GM23338 (cell line): Measurements from ENCODE around the gene ZNF519. TPM values are rescaled to one million over a fixed set of nuclear protein-coding genes. Genes with fewer than 3 reads are reported as not detected.

Experiments used
- ATAC-seq: fragments of 200-7000 bp; cut with Tn5 transposase; 3 replicates; pipeline ENCODE4 v1.9.1; 2020
- DNase-seq: peaks from one replicate; pipeline ENCODE4 v3.0.0-alpha.2; 2015; ENCODE audit warnings: low spot score
- H2AFZ ChIP-seq: fragments of 200-600 bp; sonication (generic); 2 replicates; pipeline ENCODE4 v1.8.0; 2016; ENCODE audit warnings: antibody characterized with exemption, mild to moderate bottlenecking, moderate library complexity
- H3F3A ChIP-seq: fragments of 200-600 bp; sonication (generic); replicated peaks from 2 replicates; pipeline ENCODE4 v1.8.0; 2017; ENCODE audit warnings: antibody characterized with exemption, mixed run types, low read depth
- H3K27ac ChIP-seq: fragments of 200-600 bp; sonication (generic); 2 replicates; pipeline ENCODE4 v1.6.1; 2016; ENCODE audit warnings: low read depth
- H3K27me3 ChIP-seq: fragments of 200-600 bp; sonication (generic); 2 replicates; pipeline ENCODE4 v1.8.0; 2016; ENCODE audit warnings: mild to moderate bottlenecking, mixed run types, moderate library complexity; ENCODE audit not compliant: insufficient read depth
- H3K36me3 ChIP-seq: fragments of 200-600 bp; sonication (generic); 2 replicates; pipeline ENCODE4 v1.8.0; 2016; ENCODE audit warnings: mild to moderate bottlenecking; ENCODE audit not compliant: insufficient read depth
- H3K4me1 ChIP-seq: fragments of 200-600 bp; sonication (generic); 2 replicates; pipeline ENCODE4 v1.8.0; 2016; ENCODE audit warnings: mild to moderate bottlenecking, moderate library complexity; ENCODE audit not compliant: insufficient read depth
- H3K4me2 ChIP-seq: fragments of 200-600 bp; sonication (generic); 2 replicates; pipeline ENCODE4 v1.7.1; 2017; ENCODE audit warnings: mixed run types
- H3K4me3 ChIP-seq: fragments of 200-600 bp; sonication (generic); 2 replicates; pipeline ENCODE4 v1.6.1; 2016; ENCODE audit warnings: mixed run types
- H3K79me2 ChIP-seq: fragments of 200-600 bp; sonication (generic); replicated peaks from 2 replicates; pipeline ENCODE4 v1.8.0; 2017; ENCODE audit warnings: mild to moderate bottlenecking; ENCODE audit not compliant: insufficient read depth
- H3K9me2 ChIP-seq: fragments of 200-600 bp; sonication (generic); 2 replicates; pipeline ENCODE4 v1.8.0; 2017; ENCODE audit not compliant: insufficient read depth
- H4K20me1 ChIP-seq: fragments of 200-600 bp; sonication (generic); replicated peaks from 2 replicates; pipeline ENCODE4 v1.8.0; 2017; ENCODE audit warnings: mild to moderate bottlenecking; ENCODE audit not compliant: insufficient read depth
- H3K27ac Mint-ChIP-seq: 2 replicates; pipeline ENCODE4 v1.8.0; 2020; ENCODE audit warnings: inconsistent platforms, mild to moderate bottlenecking, moderate library complexity, mixed read lengths
- H3K27me3 Mint-ChIP-seq: 3 replicates; pipeline ENCODE4 v1.8.0; 2022; ENCODE audit warnings: low read depth, mild to moderate bottlenecking, moderate library complexity, mixed read lengths, inconsistent platforms; ENCODE audit not compliant: insufficient read depth, poor library complexity
- H3K36me3 Mint-ChIP-seq: 3 replicates; pipeline ENCODE4 v1.8.0; 2021; ENCODE audit warnings: low read depth, mild to moderate bottlenecking, inconsistent platforms, moderate library complexity, mixed read lengths
- H3K4me1 Mint-ChIP-seq: 3 replicates; pipeline ENCODE4 v1.8.0; 2020; ENCODE audit warnings: mild to moderate bottlenecking, inconsistent platforms, mixed read lengths
- H3K4me3 Mint-ChIP-seq: 3 replicates; pipeline ENCODE4 v1.8.0; 2021; ENCODE audit warnings: moderate library complexity, mild to moderate bottlenecking, inconsistent platforms, mixed read lengths
- H3K9me3 Mint-ChIP-seq: 3 replicates; pipeline ENCODE4 v1.8.0; 2020; ENCODE audit warnings: moderate library complexity, mild to moderate bottlenecking, inconsistent platforms, mixed read lengths
- CREB1 ChIP-seq: fragments of 250-450 bp; sonication (Bioruptor Pico); IDR thresholded peaks from 2 replicates; pipeline ENCODE4 v1.5.0; 2020; ENCODE audit warnings: low read depth, mild to moderate bottlenecking, moderate library complexity
- CTCF ChIP-seq, 2 experiments: fragments of 200-600 bp in 1 of 2; sonication (generic) in 1 of 2; conservative IDR thresholded peaks; 2 replicates each; pipeline versions ENCODE4 v1.5.1 to v1.6.1; 2016 to 2017; ENCODE audit warnings: antibody characterized with exemption in 2 of 2, low read depth in 2 of 2, mild to moderate bottlenecking in 2 of 2, moderate library complexity in 1 of 2
- EZH2phosphoT487 ChIP-seq: fragments of 200-600 bp; sonication (generic); IDR thresholded peaks from one replicate; pipeline ENCODE4 v1.8.1; 2018; ENCODE audit warnings: antibody characterized with exemption; ENCODE audit not compliant: unreplicated experiment
- NANOG ChIP-seq: IDR thresholded peaks from 2 replicates; pipeline ENCODE4 v1.6.1; 2016; ENCODE audit warnings: antibody characterized with exemption, borderline replicate concordance
- POLR2AphosphoS5 ChIP-seq: IDR thresholded peaks from 2 replicates; pipeline ENCODE4 v1.6.1; 2016; ENCODE audit warnings: antibody characterized with exemption, low read depth
- REST ChIP-seq: IDR thresholded peaks from one replicate; pipeline ENCODE4 v1.6.1; 2018; ENCODE audit warnings: antibody characterized with exemption; ENCODE audit not compliant: unreplicated experiment
- STAT1 ChIP-seq: IDR thresholded peaks from one replicate; pipeline ENCODE4 v1.6.1; 2016; ENCODE audit warnings: antibody characterized with exemption; ENCODE audit not compliant: unreplicated experiment
- ZNF114 ChIP-seq: fragments of 250-450 bp; sonication (Bioruptor Pico); IDR thresholded peaks from 2 replicates; pipeline ENCODE4 v1.5.0; 2020; ENCODE audit warnings: mild to moderate bottlenecking, moderate library complexity
- ZNF331 ChIP-seq: fragments of 250-450 bp; sonication (Bioruptor Pico); IDR thresholded peaks from 2 replicates; pipeline ENCODE4 v1.5.0; 2020; ENCODE audit warnings: low read depth, mild to moderate bottlenecking, moderate library complexity
- ZNF462 ChIP-seq: fragments of 250-450 bp; sonication (Bioruptor Pico); IDR thresholded peaks from 2 replicates; pipeline ENCODE4 v1.5.0; 2020; ENCODE audit warnings: mild to moderate bottlenecking, moderate library complexity
- polyA plus RNA-seq: library from polyadenylated mRNA; unstranded; fragments of >200 nt; fragmentation: Nextera tagmentation; extraction: Ambion mirVana; gene quantifications from 2 replicates; pipeline ENCODE4 v1.2.1, GENCODE V29; 2016
- total RNA-seq: library from RNA; depleted of rRNA; stranded (reverse); fragments of >200 nt; shearing (Covaris generic); gene quantifications from 2 replicates; pipeline ENCODE4 v1.2.3, GENCODE V29; 2014

Gene ZNF519
- total and polyA plus RNA-seq, 2 experiments from 2014 or later, result 29.4 to 54.6 TPM

GRCh38 chr18:14120926-14121325 lies 11.3 kb downstream of the ZNF519 start:
- Histone ChIP-seq H3K27me3 (no peaks in the 10 kb centered on the region), H3K4me1 (peaks cover 22% of the 10 kb centered on the region), H2AFZ (no peak overlapping the region), H3K4me3 (no peak overlapping the region), H3K27ac (no peak overlapping the region), H3K4me2 (no peak overlapping the region), H3K79me2 (peaks cover 100% of the 10 kb centered on the region), H3K36me3 (peaks cover 10% of the 10 kb centered on the region; the same call in 1 of the 2 replicates), H3F3A (no peaks in the 10 kb centered on the region), H4K20me1 (peaks cover 36% of the 10 kb centered on the region), H3K9me2 (no peaks in the 10 kb centered on the region)
- Mint-ChIP-seq H3K4me1 (peaks cover 18% of the 10 kb centered on the region; the same call in 2 of the 3 replicates), H3K4me3 (no peak overlapping the region), H3K27ac (no peak overlapping the region), H3K9me3 (peaks cover 4% of the 10 kb centered on the region; the same call in 2 of the 3 replicates), H3K36me3 (peaks cover 50% of the 10 kb centered on the region), H3K27me3 (peaks cover 3% of the 10 kb centered on the region)
- no peak for DNase-seq
- TF ChIP-seq ZNF114 (CRISPR knock-in tag), result no peak
- ATAC-seq, result no peak

GRCh38 chr18:14117606-14118005 lies 14.6 kb downstream of the ZNF519 start:
- H3K27ac ChIP-seq, result no peak overlapping the region
- H3F3A ChIP-seq, result no peaks in the 10 kb centered on the region
- no peak overlapping the region for H3K4me2 ChIP-seq
- H3K36me3 Mint-ChIP-seq, result peaks cover 69% of the 10 kb centered on the region
- no peak overlapping the region for H3K4me3 Mint-ChIP-seq
- no peak overlapping the region for H3K27ac Mint-ChIP-seq
- peaks cover 7% of the 10 kb centered on the region; the same call in 1 of the 2 replicates for H3K36me3 ChIP-seq
- DNase-seq (no peak), ATAC-seq (no peak)
- peaks cover 12% of the 10 kb centered on the region; the same call in 2 of the 3 replicates for H3K9me3 Mint-ChIP-seq
- H3K27me3 ChIP-seq, result no peaks in the 10 kb centered on the region
- H3K27me3 Mint-ChIP-seq, result peaks cover 3% of the 10 kb centered on the region
- 0 out of 2 replicates have a peak, but pooled peaks cover 10% of the 10 kb centered on the region for H3K4me1 ChIP-seq
- peaks cover 43% of the 10 kb centered on the region for H4K20me1 ChIP-seq
- H3K9me2 ChIP-seq, result no peaks in the 10 kb centered on the region
- peaks cover 10% of the 10 kb centered on the region; the same call in 2 of the 3 replicates for H3K4me1 Mint-ChIP-seq
- H3K4me3 ChIP-seq, result no peak overlapping the region
- H3K79me2 ChIP-seq, result peaks cover 100% of the 10 kb centered on the region
- H2AFZ ChIP-seq, result no peak overlapping the region
- TF ChIP-seq CTCF (conservative IDR thresholded peaks at IDR 0.05; ENCODE audit: low read depth in 2 of 2), result no peak
- TF ChIP-seq ZNF462 (CRISPR knock-in tag), result no peak
- no peak for TF ChIP-seq ZNF114 (CRISPR knock-in tag)
- TF ChIP-seq STAT1, result no peak
- no peak for TF ChIP-seq NANOG
- no peak for TF ChIP-seq ZNF331 (CRISPR knock-in tag)
- TF ChIP-seq REST, result no peak
- TF ChIP-seq EZH2phosphoT487, result no peak
- no peak for TF ChIP-seq CREB1
- TF ChIP-seq POLR2AphosphoS5, result no peak
